ENCODE data around the gene SIRPB2. TPM values are rescaled to one million over a fixed set of nuclear protein-coding genes. Genes with fewer than 3 reads are reported as not detected.

Gene SIRPB2
- total RNA-seq, 1 experiment from 2014 or later, result 7.1 TPM

GRCh38 chr20:1479831-1480595 lies 11.2 kb downstream of the SIRPB2 start:
- no peaks in the 10 kb centered on the region for H3K9me3 ChIP-seq (ENCODE audit: insufficient read depth, low read depth)
- H3K4me2 ChIP-seq, result no peak overlapping the region
- H3K4me3 ChIP-seq, result no peak overlapping the region
- CTCF ChIA-PET, result no interaction called here
- H4K20me1 ChIP-seq (ENCODE audit: insufficient read depth), result no peaks in the 10 kb centered on the region
- H3F3A ChIP-seq (ENCODE audit: insufficient read depth, low read depth), result peaks cover 31% of the 10 kb centered on the region
- H3K36me3 ChIP-seq (ENCODE audit: low read depth), result no peaks in the 10 kb centered on the region
- POLR2A ChIA-PET (ENCODE audit: unreplicated experiment), result no interaction called here
- no TSS peak for BruUV-seq (replicated peaks)
- TF ChIP-seq CTCF (conservative IDR thresholded peaks at IDR 0.05) (no peak), EZH2 (IDR thresholded peaks at IDR 0.05; ENCODE audit: low read depth) (no peak)
- H3K79me2 ChIP-seq (ENCODE audit: low read depth), result peaks cover 28% of the 10 kb centered on the region
- intact Hi-C loops (cut with micrococcal nuclease; ENCODE audit: unreplicated experiment), result loop anchor here (5.0 to 10.0 kb wide), 2 partner anchors 152 to 825 kb away; partner anchors contain the start of gene SRXN1
- H3K9me2 ChIP-seq (ENCODE audit: insufficient read depth), result no peaks in the 10 kb centered on the region
- peaks cover 69% of the 10 kb centered on the region for H3K4me1 ChIP-seq (replicated peaks; ENCODE audit: insufficient read depth)
- H2AFZ ChIP-seq, result no peak overlapping the region
- H3K27me3 ChIP-seq (ENCODE audit: insufficient read depth, low read depth), result no peaks in the 10 kb centered on the region
- DNase-seq, result no peak
- peak overlapping the region; percentile 92 for H3K27ac ChIP-seq

- ChIA-PET CTCF (interaction anchor here (1.0 to 1.2 kb wide), 2 partner anchors 22 to 25 kb away, joined by 5 to 6 read pairs; no protein-coding TSS in a partner anchor), POLR2A (ENCODE audit: unreplicated experiment) (interaction anchor here (0.6 to 0.7 kb wide), 6 partner anchors 13 to 1903 kb away, joined by 3 to 6 read pairs (median 3); no protein-coding TSS in a partner anchor)
- no peaks in the 10 kb centered on the region for H4K20me1 ChIP-seq (ENCODE audit: insufficient read depth)
- intact Hi-C loops (cut with micrococcal nuclease; ENCODE audit: unreplicated experiment), result loop anchor here (1.0 to 10.0 kb wide), 4 partner anchors 11 to 824 kb away; partner anchors contain the start of gene SRXN1
- no peaks in the 10 kb centered on the region for H3K9me2 ChIP-seq (ENCODE audit: insufficient read depth)
- TF ChIP-seq CTCF (conservative IDR thresholded peaks at IDR 0.05), result no peak
- no peak for TF ChIP-seq EZH2 (IDR thresholded peaks at IDR 0.05; ENCODE audit: low read depth)
- no peaks in the 10 kb centered on the region for H3K9me3 ChIP-seq (ENCODE audit: insufficient read depth, low read depth)
- peaks cover 33% of the 10 kb centered on the region for H3K79me2 ChIP-seq (ENCODE audit: low read depth)
- peak overlapping the region; percentile 49 for H2AFZ ChIP-seq
- peak; percentile 66 to 92 for DNase-seq
- no TSS peak for BruUV-seq (replicated peaks)
- peaks cover 66% of the 10 kb centered on the region for H3K4me1 ChIP-seq (replicated peaks; ENCODE audit: insufficient read depth)
- peaks cover 38% of the 10 kb centered on the region for H3F3A ChIP-seq (ENCODE audit: insufficient read depth, low read depth)
- H3K4me2 ChIP-seq, result peak overlapping the region; percentile 73
- H3K36me3 ChIP-seq (ENCODE audit: low read depth), result no peaks in the 10 kb centered on the region
- H3K4me3 ChIP-seq, result peak overlapping the region; percentile 54
- H3K27ac ChIP-seq, result peak overlapping the region; percentile 92
- H3K27me3 ChIP-seq (ENCODE audit: insufficient read depth, low read depth), result no peaks in the 10 kb centered on the region
Observed at GRCh38 chr20:1478566-1478965, 12.7 kb downstream of the SIRPB2 start.

GRCh38 chr20:1477896-1478490 lies 13.2 kb downstream of the SIRPB2 start:
- H3K4me1 ChIP-seq (replicated peaks; ENCODE audit: insufficient read depth), result peaks cover 64% of the 10 kb centered on the region
- no peaks in the 10 kb centered on the region for H3K9me3 ChIP-seq (ENCODE audit: insufficient read depth, low read depth)
- H4K20me1 ChIP-seq (ENCODE audit: insufficient read depth), result no peaks in the 10 kb centered on the region
- no peaks in the 10 kb centered on the region for H3K36me3 ChIP-seq (ENCODE audit: low read depth)
- peak; percentile 68 to 80 for DNase-seq
- BruUV-seq (replicated peaks), result TSS peak; percentile 69
- ChIA-PET CTCF (interaction anchor here (1.0 to 1.2 kb wide), 2 partner anchors 23 to 26 kb away, joined by 5 to 6 read pairs; no protein-coding TSS in a partner anchor), POLR2A (ENCODE audit: unreplicated experiment) (interaction anchor here (0.7 kb wide), 2 partner anchors 254 to 672 kb away, joined by 3 read pairs; no protein-coding TSS in a partner anchor)
- H3K9me2 ChIP-seq (ENCODE audit: insufficient read depth), result no peaks in the 10 kb centered on the region
- H3F3A ChIP-seq (ENCODE audit: insufficient read depth, low read depth), result peaks cover 38% of the 10 kb centered on the region
- H3K27ac ChIP-seq, result peak overlapping the region; percentile 92
- H3K4me2 ChIP-seq, result peak overlapping the region; percentile 73
- TF ChIP-seq CTCF (conservative IDR thresholded peaks at IDR 0.05) (no peak), EZH2 (IDR thresholded peaks at IDR 0.05; ENCODE audit: low read depth) (no peak)
- peaks cover 33% of the 10 kb centered on the region for H3K79me2 ChIP-seq (ENCODE audit: low read depth)
- peak overlapping the region; percentile 54 for H3K4me3 ChIP-seq
- intact Hi-C loops (cut with micrococcal nuclease; ENCODE audit: unreplicated experiment), result loop anchor here (1.0 to 10.0 kb wide), 4 partner anchors 11 to 823 kb away; partner anchors contain the start of gene SRXN1
- H3K27me3 ChIP-seq (ENCODE audit: insufficient read depth, low read depth), result no peaks in the 10 kb centered on the region
- H2AFZ ChIP-seq, result peak overlapping the region; percentile 49
